PC-3 (cell line): Measurements from ENCODE around the gene MRGPRD. TPM values are rescaled to one million over a fixed set of nuclear protein-coding genes. Genes with fewer than 3 reads are reported as not detected.

Source experiments
- ATAC-seq: fragments of 200-7000 bp; cut with Tn5 transposase; 2 replicates; pipeline ENCODE4 v1.9.1; 2020; ENCODE audit warnings: mild to moderate bottlenecking, moderate library complexity
- BruUV-seq: library from RNA; stranded (reverse); fragments of 400-500 nt; replicated peaks from 2 replicates; lab custom pipeline; 2021; lab: Mats Ljungman, UMichigan
- CTCF ChIA-PET: fragments of 300-600 bp; sonication (Branson Sonifier 250); formaldehyde crosslinking; loops from one replicate; lab custom pipeline; 2022; ENCODE audit warnings: antibody characterized with exemption; lab: Charles Lee
- POLR2A ChIA-PET: fragments of 300-600 bp; sonication (Branson Sonifier 250); formaldehyde crosslinking; loops from one replicate; lab custom pipeline; 2022; ENCODE audit warnings: antibody characterized with exemption; ENCODE audit not compliant: unreplicated experiment; lab: Charles Lee
- DNase-seq: peaks from one replicate; pipeline ENCODE4 v3.0.0-alpha.2; 2015
- H2AFZ ChIP-seq: fragments of 300-600 bp; sonication (generic); 2 replicates; pipeline ENCODE4 v1.6.0; 2016; ENCODE audit warnings: antibody characterized with exemption, low read length
- H3F3A ChIP-seq: fragments of 300-600 bp; sonication (generic); one replicate; pipeline ENCODE4 v1.6.0; 2017; ENCODE audit warnings: antibody characterized with exemption, low read length, control low read depth, mild to moderate bottlenecking; ENCODE audit not compliant: unreplicated experiment
- H3K27ac ChIP-seq: fragments of 300-600 bp; sonication (generic); 2 replicates; pipeline ENCODE4 v1.5.1; 2016; ENCODE audit warnings: mild to moderate bottlenecking, low read length
- H3K27me3 ChIP-seq: fragments of 300-600 bp; sonication (generic); 2 replicates; pipeline ENCODE4 v1.6.1; 2016; ENCODE audit warnings: low read length, mixed read lengths
- H3K36me3 ChIP-seq: fragments of 300-600 bp; sonication (generic); 2 replicates; pipeline ENCODE4 v1.6.1; 2016; ENCODE audit warnings: low read depth, mixed run types, low read length, mixed read lengths
- H3K4me1 ChIP-seq: fragments of 300-600 bp; sonication (generic); 2 replicates; pipeline ENCODE4 v1.5.1; 2016; ENCODE audit warnings: low read length; ENCODE audit not compliant: insufficient read depth
- H3K4me2 ChIP-seq: fragments of 300-600 bp; sonication (generic); 2 replicates; pipeline ENCODE4 v1.6.0; 2016; ENCODE audit warnings: low read length
- H3K4me3 ChIP-seq: fragments of 300-600 bp; sonication (generic); 2 replicates; pipeline ENCODE4 v1.5.1; 2016; ENCODE audit warnings: mild to moderate bottlenecking, low read length, mixed read lengths
- H3K79me2 ChIP-seq: fragments of 300-600 bp; sonication (generic); 2 replicates; pipeline ENCODE4 v1.6.1; 2017; ENCODE audit warnings: low read length, mixed read lengths
- H3K9ac ChIP-seq: fragments of 300-600 bp; sonication (generic); 2 replicates; pipeline ENCODE4 v1.6.0; 2016; ENCODE audit warnings: mild to moderate bottlenecking, low read length
- H3K9me2 ChIP-seq: fragments of 300-600 bp; sonication (generic); replicated peaks from 2 replicates; pipeline ENCODE4 v1.6.1; 2016; ENCODE audit warnings: mixed run types, low read length, mixed read lengths
- H3K9me3 ChIP-seq: fragments of 300-600 bp; sonication (generic); 2 replicates; pipeline ENCODE4 v1.6.1; 2016; ENCODE audit warnings: low read length, mixed read lengths
- H4K20me1 ChIP-seq: fragments of 300-600 bp; sonication (generic); 2 replicates; pipeline ENCODE4 v1.6.1; 2016; ENCODE audit warnings: low read length, mixed read lengths
- EZH2 ChIP-seq: fragments of 300-600 bp; sonication (generic); IDR thresholded peaks from one replicate; pipeline ENCODE4 v1.6.1; 2017; ENCODE audit warnings: antibody characterized with exemption, mild to moderate bottlenecking, low read length; ENCODE audit not compliant: unreplicated experiment
- EZH2phosphoT487 ChIP-seq: fragments of 300-600 bp; sonication (generic); IDR thresholded peaks from 2 replicates; pipeline ENCODE4 v1.6.1; 2018; ENCODE audit warnings: mild to moderate bottlenecking, antibody characterized with exemption, low read length, borderline replicate concordance
- intact Hi-C: fragments of 100-400 bp; cut with micrococcal nuclease; formaldehyde crosslinking; loops from 2 replicates; pipeline ENCODE4 v1.9.0; 2023
- total RNA-seq: library from RNA; depleted of rRNA; stranded (reverse); fragments of >200 nt; gene quantifications from 2 replicates; pipeline ENCODE4 v1.2.3, GENCODE V29; 2014
- TF ChIP-seq, protein P1 (sequence below): fragments of 300-600 bp; sonication (generic); conservative IDR thresholded peaks from 2 replicates; pipeline ENCODE4 v1.5.1; 2017; ENCODE audit warnings: antibody characterized with exemption, low read depth, mild to moderate bottlenecking, low read length

The MRGPRD gene
- total RNA-seq, 1 experiment from 2014 or later, result not detected

DNA sequence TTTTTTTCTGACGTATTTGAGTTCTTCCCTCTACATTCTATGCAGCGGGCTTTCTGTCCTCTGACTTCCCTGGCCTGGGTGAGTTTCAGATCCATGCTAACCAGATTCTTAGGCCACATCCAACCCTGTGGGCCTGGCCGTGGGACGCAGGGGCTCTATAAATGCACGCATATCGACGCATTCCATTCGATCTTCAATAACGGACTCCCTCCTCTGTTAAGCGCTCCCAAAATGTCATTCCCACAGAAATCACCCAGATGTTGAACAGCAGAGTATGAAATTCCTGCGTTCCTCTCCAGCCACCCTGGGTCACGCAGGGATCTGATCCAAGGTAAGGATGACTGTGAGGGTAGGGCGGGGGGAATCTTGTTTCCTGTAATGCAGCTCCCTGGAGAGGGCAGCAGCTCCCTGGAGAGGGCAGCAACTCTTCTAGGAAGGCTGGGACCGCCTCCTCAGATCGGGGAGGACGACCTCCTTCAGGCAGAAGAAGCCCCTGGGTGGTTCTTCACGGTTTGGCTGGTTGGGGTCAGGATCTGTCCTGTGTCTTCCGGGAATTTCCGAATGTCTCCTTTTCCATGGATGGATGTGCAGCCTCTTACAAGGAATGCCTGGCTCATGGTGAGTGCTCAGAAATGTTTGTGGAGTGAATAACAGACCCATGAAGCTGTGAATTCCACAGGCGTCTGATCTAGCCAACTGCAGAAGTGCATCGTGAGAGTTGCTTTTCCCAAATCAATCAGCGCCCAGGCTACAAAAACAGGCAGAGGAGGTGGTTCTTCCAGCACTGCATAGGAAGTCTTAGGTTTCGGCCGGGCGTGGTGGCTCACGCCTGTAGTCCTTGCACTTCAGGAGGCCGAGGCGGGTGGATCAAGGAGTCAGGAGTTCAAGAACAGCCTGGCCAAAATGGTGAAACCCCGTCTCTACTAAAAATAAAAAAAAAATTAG is 12.2 kb downstream of the MRGPRD start:
- H3K4me2 ChIP-seq, result no peak overlapping the region
- H3K9me2 ChIP-seq, result no peaks in the 10 kb centered on the region
- no peaks in the 10 kb centered on the region for H3K4me1 ChIP-seq
- no peak overlapping the region for H3K27ac ChIP-seq
- H3K4me3 ChIP-seq, result no peak overlapping the region
- no peaks in the 10 kb centered on the region for H3K79me2 ChIP-seq
- no peak for ATAC-seq
- peaks cover 13% of the 10 kb centered on the region for H3K27me3 ChIP-seq
- H2AFZ ChIP-seq, result no peak overlapping the region
- no peaks in the 10 kb centered on the region for H3F3A ChIP-seq
- TF ChIP-seq EZH2phosphoT487, result no peak
- no peak for TF ChIP-seq EZH2
- TF ChIP-seq, protein P1, sequence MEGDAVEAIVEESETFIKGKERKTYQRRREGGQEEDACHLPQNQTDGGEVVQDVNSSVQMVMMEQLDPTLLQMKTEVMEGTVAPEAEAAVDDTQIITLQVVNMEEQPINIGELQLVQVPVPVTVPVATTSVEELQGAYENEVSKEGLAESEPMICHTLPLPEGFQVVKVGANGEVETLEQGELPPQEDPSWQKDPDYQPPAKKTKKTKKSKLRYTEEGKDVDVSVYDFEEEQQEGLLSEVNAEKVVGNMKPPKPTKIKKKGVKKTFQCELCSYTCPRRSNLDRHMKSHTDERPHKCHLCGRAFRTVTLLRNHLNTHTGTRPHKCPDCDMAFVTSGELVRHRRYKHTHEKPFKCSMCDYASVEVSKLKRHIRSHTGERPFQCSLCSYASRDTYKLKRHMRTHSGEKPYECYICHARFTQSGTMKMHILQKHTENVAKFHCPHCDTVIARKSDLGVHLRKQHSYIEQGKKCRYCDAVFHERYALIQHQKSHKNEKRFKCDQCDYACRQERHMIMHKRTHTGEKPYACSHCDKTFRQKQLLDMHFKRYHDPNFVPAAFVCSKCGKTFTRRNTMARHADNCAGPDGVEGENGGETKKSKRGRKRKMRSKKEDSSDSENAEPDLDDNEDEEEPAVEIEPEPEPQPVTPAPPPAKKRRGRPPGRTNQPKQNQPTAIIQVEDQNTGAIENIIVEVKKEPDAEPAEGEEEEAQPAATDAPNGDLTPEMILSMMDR, result peak; percentile 25; the same call in 1 of the 2 replicates
- no peak overlapping the region for H3K9ac ChIP-seq
- intact Hi-C loops, result loop anchor here (5.0 kb wide), 1 partner anchor 119 kb away; no protein-coding TSS in a partner anchor
- DNase-seq, result no peak
- ChIA-PET CTCF (interaction anchor here (0.6 kb wide), 1 partner anchor 17 kb away, joined by 4 read pairs; no protein-coding TSS in a partner anchor), POLR2A (no interaction called here)
- no peaks in the 10 kb centered on the region for H3K9me3 ChIP-seq
- BruUV-seq, result no TSS peak
- no peaks in the 10 kb centered on the region for H3K36me3 ChIP-seq
- no peaks in the 10 kb centered on the region for H4K20me1 ChIP-seq

DNA sequence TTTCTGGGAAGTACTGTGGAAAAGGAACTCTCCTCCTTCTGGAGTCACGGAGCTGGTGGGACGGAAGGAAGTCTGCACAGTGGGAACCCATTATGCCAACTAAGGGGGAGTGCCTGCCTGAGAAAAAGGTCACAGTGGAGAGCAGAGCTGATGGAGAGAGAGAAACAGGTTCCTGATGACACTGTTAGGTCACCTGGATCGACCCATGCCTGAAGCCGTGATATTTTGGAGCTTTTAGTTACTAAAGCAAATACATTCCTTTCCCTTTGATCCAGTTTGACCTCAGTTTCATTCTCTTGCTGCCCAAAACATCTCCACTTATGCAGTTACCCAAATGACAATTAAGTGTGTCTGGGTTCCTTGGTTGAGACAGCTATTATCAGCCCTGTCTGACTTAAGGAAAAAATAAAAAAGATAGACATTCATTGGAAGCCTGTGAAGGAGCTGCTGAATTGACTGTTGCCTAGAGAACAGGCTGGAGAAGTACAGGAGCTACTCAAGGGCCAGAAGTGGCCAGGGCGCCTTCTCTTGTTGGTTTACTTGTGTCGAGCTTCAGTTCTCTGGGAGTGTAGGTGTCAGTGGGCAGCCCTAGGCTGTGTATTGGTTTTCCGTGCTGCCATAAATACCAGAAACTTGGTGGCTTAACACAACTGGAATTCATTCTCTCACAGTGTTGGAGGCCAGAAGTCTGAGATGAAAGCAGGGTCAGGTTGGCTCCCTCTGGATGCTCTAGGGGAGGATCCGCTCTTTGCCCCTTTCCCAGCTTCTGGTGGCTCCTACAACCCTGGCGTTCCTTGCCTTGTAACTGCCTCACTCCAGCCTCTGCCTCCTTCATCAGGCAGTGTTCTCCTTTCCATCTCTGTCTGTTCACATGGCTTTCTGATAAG is 13.6 kb downstream of the MRGPRD start:
- ATAC-seq, result no peak
- no TSS peak for BruUV-seq
- no peak for DNase-seq
- intact Hi-C loops, result loop anchor here (5.0 kb wide), 1 partner anchor 120 kb away; no protein-coding TSS in a partner anchor
- Histone ChIP-seq H3K4me3 (no peak overlapping the region), H3K27ac (no peak overlapping the region), H3K27me3 (peaks cover 13% of the 10 kb centered on the region), H3K4me2 (no peak overlapping the region), H3K36me3 (no peaks in the 10 kb centered on the region), H3K79me2 (no peaks in the 10 kb centered on the region), H2AFZ (no peak overlapping the region), H3F3A (no peaks in the 10 kb centered on the region), H3K4me1 (no peaks in the 10 kb centered on the region), H4K20me1 (no peaks in the 10 kb centered on the region), H3K9me3 (no peaks in the 10 kb centered on the region), H3K9me2 (no peaks in the 10 kb centered on the region), H3K9ac (no peak overlapping the region)
- ChIA-PET CTCF (no interaction called here), POLR2A (no interaction called here)
- TF ChIP-seq, protein P1, result no peak
- TF ChIP-seq EZH2phosphoT487, result no peak
- TF ChIP-seq EZH2, result no peak
